LoVo (cell line): ENCODE data around the gene VWCE.

Source experiments
- DNase-seq: peaks from one replicate; pipeline ENCODE4 v3.0.0-alpha.2; 2016; ENCODE audit warnings: low spot score

The VWCE gene

GRCh38 chr11:61280883-61281580, 14.1 kb downstream of the VWCE start:
- DNase-seq: no peak

- DNase-seq: no peak
Measured at GRCh38 chr11:61279934-61280659, 15.0 kb downstream of the VWCE start.

GRCh38 chr11:61278001-61278470, 17.1 kb downstream of the VWCE start:
- no peak for DNase-seq

- DNase-seq: no peak
Measured at GRCh38 chr11:61277186-61278000, 17.7 kb downstream of the VWCE start.

GRCh38 chr11:61275191-61275590, 19.9 kb downstream of the VWCE start:
- no peak for DNase-seq

GRCh38 chr11:61274084-61274483, 21.0 kb downstream of the VWCE start:
- no peak for DNase-seq

- DNase-seq: no peak
Measured at GRCh38 chr11:61273178-61274078, 21.7 kb downstream of the VWCE start.

GRCh38 chr11:61272731-61273130, 22.4 kb downstream of the VWCE start:
- no peak for DNase-seq

- DNase-seq: no peak
Measured at GRCh38 chr11:61270354-61271076, 24.6 kb downstream of the VWCE start.

GRCh38 chr11:61268588-61269250, 26.4 kb downstream of the VWCE start:
- no peak for DNase-seq

- DNase-seq: peak; percentile 22
Measured at GRCh38 chr11:61267437-61267841, 27.7 kb downstream of the VWCE start.

GRCh38 chr11:61266602-61267001, 28.5 kb downstream of the VWCE start:
- DNase-seq: peak; percentile 85

- DNase-seq: no peak
Measured at GRCh38 chr11:61265357-61265756, 29.8 kb downstream of the VWCE start.

- DNase-seq: no peak
Measured at GRCh38 chr11:61264795-61265194, 30.3 kb downstream of the VWCE start.

GRCh38 chr11:61264371-61264770, 30.7 kb downstream of the VWCE start:
- DNase-seq: no peak

- no peak for DNase-seq
Measured at GRCh38 chr11:61259363-61259762, 35.8 kb downstream of the VWCE start.

GRCh38 chr11:61258546-61258945, 36.6 kb downstream of the VWCE start:
- no peak for DNase-seq

GRCh38 chr11:61256710-61257482, 38.2 kb downstream of the VWCE start:
- no peak for DNase-seq

GRCh38 chr11:61254403-61255025, 40.6 kb downstream of the VWCE start:
- DNase-seq: peak; percentile 54
